ENCODE measurements around the gene NME7. TPM values are rescaled to one million over a fixed set of nuclear protein-coding genes. Genes with fewer than 3 reads are reported as not detected.

The NME7 gene
- total and polyA plus RNA-seq, 4 donors: 6.2 to 43.7 (median 18.0) TPM

DNA sequence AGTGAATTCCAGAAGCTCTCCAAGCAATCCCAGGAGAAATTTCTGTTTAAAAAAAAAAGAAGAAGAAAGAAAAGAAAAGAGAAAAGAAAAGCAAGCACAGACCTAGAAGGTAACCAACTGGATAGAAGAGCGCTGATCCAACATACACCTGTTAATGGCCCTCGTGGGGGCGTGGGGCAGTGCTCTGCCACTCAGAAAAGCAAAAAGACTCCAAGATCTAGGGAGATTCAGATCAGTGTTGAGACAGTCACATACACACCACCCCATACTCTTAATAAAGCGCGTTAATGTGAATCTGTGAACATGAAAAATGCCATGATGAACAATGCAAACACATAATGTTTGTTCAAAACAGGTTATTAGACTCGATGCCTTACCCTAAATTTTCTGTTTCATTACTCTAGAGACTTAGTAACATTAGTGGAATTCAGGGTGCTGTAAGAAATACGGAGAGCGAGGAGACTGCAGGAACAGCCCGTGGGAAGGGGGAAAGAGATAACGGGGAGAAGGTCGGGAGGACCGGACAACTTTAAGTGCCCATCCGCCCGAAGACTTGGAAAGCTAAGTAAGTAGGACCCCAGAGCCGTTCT lies 406 bp downstream of the NME7 start:
- no peak for DNase-seq
- WGBS, 2 donors: 10 to 11% methylated on average over 15 of the region's 15 CpGs
- TF ChIP-seq, protein P1, sequence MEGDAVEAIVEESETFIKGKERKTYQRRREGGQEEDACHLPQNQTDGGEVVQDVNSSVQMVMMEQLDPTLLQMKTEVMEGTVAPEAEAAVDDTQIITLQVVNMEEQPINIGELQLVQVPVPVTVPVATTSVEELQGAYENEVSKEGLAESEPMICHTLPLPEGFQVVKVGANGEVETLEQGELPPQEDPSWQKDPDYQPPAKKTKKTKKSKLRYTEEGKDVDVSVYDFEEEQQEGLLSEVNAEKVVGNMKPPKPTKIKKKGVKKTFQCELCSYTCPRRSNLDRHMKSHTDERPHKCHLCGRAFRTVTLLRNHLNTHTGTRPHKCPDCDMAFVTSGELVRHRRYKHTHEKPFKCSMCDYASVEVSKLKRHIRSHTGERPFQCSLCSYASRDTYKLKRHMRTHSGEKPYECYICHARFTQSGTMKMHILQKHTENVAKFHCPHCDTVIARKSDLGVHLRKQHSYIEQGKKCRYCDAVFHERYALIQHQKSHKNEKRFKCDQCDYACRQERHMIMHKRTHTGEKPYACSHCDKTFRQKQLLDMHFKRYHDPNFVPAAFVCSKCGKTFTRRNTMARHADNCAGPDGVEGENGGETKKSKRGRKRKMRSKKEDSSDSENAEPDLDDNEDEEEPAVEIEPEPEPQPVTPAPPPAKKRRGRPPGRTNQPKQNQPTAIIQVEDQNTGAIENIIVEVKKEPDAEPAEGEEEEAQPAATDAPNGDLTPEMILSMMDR (IDR thresholded peaks at IDR 0.05; ENCODE audit: control extremely low read depth, extremely low read depth): no peak
- Histone ChIP-seq H3K9me3 (ENCODE audit: control insufficient read depth in 4 of 4, insufficient read depth in 3 of 4, low read length in 3 of 4) (no peaks in the 10 kb centered on the region), H3K4me1 (ENCODE audit: control insufficient read depth in 5 of 5, insufficient read depth in 5 of 5, low read length in 5 of 5) (peaks cover 0 to 17% (median 5%) of the 10 kb centered on the region in 5 donors), H3K27ac (ENCODE audit: low read depth in 1 of 2, low read length in 1 of 2) (peak overlapping the region; percentile 47 to 56), H3K36me3 (ENCODE audit: control insufficient read depth in 4 of 4, insufficient read depth in 4 of 4, low read length in 4 of 4) (peaks cover 0 to 18% (median 10%) of the 10 kb centered on the region in 4 donors), H3K27me3 (ENCODE audit: control insufficient read depth in 3 of 3, insufficient read depth in 3 of 3, low read length in 2 of 3) (no peaks in the 10 kb centered on the region), H3K4me3 (peak overlapping the region; percentile 54), H3K9ac (ENCODE audit: insufficient read depth in 1 of 2, low read length in 2 of 2) (peak overlapping the region; percentile 42 to 95)
- no peak for ATAC-seq (ENCODE audit: insufficient read depth, low FRiP score)

DNA sequence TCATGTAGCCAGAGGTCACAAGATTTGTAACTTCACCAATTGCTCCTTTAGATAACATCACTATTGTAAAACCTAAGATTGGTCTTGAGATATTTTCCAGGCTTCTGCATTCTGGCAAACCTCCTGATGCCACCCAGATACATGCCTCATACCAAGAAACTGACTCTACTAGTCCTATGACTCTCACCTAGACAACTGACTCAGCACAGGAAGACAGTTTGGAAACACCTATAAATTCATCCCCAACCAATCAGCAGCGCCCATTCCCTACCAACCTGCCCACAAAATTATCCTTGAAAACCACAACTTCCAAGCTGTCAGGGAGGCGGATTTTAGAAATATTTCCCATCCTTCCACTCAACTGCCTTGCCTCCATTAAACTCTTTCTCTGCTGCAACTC lies 2.6 kb downstream of the NME7 start:
- TF ChIP-seq, protein P1 (IDR thresholded peaks at IDR 0.05; ENCODE audit: control extremely low read depth, extremely low read depth): no peak
- Histone ChIP-seq H3K4me3 (no peak overlapping the region), H3K27ac (ENCODE audit: low read depth in 1 of 2, low read length in 1 of 2) (no peak overlapping the region), H3K9ac (ENCODE audit: insufficient read depth in 1 of 2, low read length in 2 of 2) (no peak overlapping the region), H3K9me3 (ENCODE audit: control insufficient read depth in 4 of 4, insufficient read depth in 3 of 4, low read length in 3 of 4) (no peaks in the 10 kb centered on the region), H3K36me3 (ENCODE audit: control insufficient read depth in 4 of 4, insufficient read depth in 4 of 4, low read length in 4 of 4) (peaks cover 0 to 10% (median 4%) of the 10 kb centered on the region in 4 donors), H3K4me1 (ENCODE audit: control insufficient read depth in 5 of 5, insufficient read depth in 5 of 5, low read length in 5 of 5) (peaks cover 0 to 17% (median 5%) of the 10 kb centered on the region in 5 donors), H3K27me3 (ENCODE audit: control insufficient read depth in 3 of 3, insufficient read depth in 3 of 3, low read length in 2 of 3) (no peaks in the 10 kb centered on the region)
- 94 to 96% methylated on average over 2 of the region's 2 CpGs for WGBS, 2 donors
- no peak for ATAC-seq (ENCODE audit: insufficient read depth, low FRiP score)
- no peak for DNase-seq

DNA sequence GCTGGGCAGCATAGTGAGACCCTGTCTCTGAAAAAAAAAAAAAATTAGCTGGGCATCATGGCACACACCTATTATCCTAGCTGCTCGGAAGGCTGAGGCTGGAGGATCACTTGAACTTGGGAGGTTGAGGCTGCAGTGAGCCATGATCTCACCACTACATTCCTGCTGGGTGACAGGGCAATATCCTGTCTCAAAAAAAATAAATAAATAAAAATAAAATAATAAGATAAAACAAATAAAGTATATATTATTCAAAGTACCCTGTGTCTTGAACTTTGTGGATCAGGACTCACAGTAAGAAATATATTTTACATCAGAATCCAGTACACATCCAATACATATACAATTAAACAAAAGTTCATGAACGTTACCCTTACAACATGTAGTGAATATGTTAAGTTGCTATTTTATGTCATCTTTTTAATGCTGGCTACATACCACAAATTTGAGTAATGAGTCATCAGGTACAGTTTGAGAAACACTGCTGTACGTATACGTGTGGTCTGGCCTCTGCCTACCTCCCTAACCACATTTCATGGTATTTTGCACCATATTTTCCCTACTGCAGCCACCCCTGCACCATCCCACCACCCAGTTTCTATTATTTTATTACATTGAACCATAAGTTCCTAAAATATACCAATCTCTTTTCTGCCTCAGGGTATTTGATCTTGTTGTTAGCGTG lies 4.4 kb downstream of the NME7 start:
- Histone ChIP-seq H3K9ac (ENCODE audit: insufficient read depth in 1 of 2, low read length in 2 of 2) (no peak overlapping the region), H3K9me3 (ENCODE audit: control insufficient read depth in 4 of 4, insufficient read depth in 3 of 4, low read length in 3 of 4) (no peaks in the 10 kb centered on the region), H3K27me3 (ENCODE audit: control insufficient read depth in 3 of 3, insufficient read depth in 3 of 3, low read length in 2 of 3) (no peaks in the 10 kb centered on the region), H3K4me1 (ENCODE audit: control insufficient read depth in 5 of 5, insufficient read depth in 5 of 5, low read length in 5 of 5) (peaks cover 0 to 9% (median 5%) of the 10 kb centered on the region in 5 donors), H3K36me3 (ENCODE audit: control insufficient read depth in 4 of 4, insufficient read depth in 4 of 4, low read length in 4 of 4) (peaks cover 0 to 6% (median 1%) of the 10 kb centered on the region in 4 donors), H3K4me3 (no peak overlapping the region), H3K27ac (ENCODE audit: low read depth in 1 of 2, low read length in 1 of 2) (no peak overlapping the region)
- no peak for DNase-seq
- ATAC-seq (ENCODE audit: insufficient read depth, low FRiP score): no peak
- WGBS, 2 donors: 76 to 79% methylated on average over 5 of the region's 5 CpGs
- TF ChIP-seq, protein P1 (IDR thresholded peaks at IDR 0.05; ENCODE audit: control extremely low read depth, extremely low read depth): no peak

Measured in lung (tissue), 12 donors.